Anterior cingulate cortex (tissue), 58 donors: Measurements from ENCODE around the gene HSFX4.
"Not testable (repeated sequence)": the region's sequence is repeated elsewhere in the genome, so short reads cannot be mapped to it uniquely, and the experiment has no call there.

Source experiments
- DNase-seq, 58 donors: peaks; one replicate each; lab custom pipeline; 2025; lab: John Stamatoyannopoulos, UW

HSFX4 gene

DNA sequence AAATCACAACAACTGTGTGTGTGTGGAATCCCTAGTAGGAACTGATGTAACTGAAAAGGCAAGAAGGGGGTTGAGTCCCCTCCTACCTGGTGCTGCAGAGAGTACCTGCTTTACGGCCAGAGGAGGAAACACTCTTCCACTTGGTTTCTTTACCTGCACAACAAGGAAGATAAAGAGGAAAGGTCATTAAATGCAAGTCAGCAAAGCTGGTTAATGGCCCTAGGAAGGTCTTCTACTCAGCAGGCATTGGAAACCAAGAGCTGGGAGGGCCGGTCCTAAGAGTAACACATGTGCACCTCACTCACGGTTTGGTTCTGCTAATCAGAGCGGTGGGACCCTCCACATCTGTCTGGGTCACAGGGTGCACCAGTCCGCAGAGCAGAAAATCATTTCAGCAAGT is 8.0 kb downstream of the HSFX4 start:
- DNase-seq, result not testable (repeated sequence)

DNA sequence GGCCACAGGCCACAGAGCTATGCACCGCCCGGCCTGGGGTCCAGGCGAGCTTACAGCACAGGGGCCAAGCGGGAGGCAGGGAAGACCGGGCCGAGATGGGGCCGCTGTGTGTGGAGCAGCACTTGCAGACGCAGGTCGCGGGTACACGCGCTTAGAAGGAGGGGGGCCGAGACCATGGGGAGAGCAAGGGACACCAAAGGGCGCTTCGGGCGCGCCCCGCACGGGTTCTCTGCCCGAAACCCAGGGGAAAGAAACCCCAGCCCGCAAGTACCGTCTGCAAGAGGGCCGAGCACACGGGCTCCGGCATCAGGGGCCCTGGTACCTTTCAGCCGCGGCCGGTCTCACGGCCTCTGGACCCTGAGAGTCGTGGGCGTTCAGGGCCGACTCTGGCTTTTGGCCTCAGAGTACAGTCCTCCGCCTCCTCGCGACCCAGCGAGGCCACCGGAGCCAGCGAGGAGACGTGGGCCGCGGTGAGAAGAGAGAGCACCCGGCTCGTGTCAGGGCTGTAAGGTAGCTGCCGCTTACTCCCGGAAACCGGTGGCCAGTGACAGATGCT is 8.6 kb downstream of the HSFX4 start:
- peak in 6 of 58 donors; percentile 0 to 39 (median 30) for DNase-seq

DNA sequence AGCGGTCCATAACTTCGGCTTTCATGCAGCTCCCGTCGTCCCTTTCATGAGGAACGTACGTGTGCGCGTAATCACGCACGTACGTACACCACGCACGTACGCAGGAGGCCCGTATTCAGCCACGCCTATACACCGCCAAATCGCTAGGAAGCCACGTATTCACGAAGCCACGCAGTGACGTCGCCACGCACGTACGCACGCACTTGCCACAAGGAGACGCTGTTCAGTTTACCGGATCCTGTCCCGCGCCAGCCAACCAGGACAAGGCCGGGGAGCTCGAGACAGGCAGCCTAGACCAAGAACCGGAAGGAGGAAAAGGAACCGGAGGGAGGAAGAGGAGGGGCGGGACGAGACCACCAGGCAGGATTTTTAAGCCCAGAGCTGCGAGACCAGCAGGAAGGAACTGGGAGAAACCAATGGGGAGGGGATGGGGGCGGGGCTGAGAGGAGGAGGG is 9.1 kb downstream of the HSFX4 start, which contains the start of gene EOLA2:
Gene EOLA2 (minus strand): TSS at position 65 of the 454 bp plus-strand sequence. CDS start 4,617 bp downstream, outside the sequence.
- DNase-seq, result peak; percentile 44 to 97 (median 92)

DNA sequence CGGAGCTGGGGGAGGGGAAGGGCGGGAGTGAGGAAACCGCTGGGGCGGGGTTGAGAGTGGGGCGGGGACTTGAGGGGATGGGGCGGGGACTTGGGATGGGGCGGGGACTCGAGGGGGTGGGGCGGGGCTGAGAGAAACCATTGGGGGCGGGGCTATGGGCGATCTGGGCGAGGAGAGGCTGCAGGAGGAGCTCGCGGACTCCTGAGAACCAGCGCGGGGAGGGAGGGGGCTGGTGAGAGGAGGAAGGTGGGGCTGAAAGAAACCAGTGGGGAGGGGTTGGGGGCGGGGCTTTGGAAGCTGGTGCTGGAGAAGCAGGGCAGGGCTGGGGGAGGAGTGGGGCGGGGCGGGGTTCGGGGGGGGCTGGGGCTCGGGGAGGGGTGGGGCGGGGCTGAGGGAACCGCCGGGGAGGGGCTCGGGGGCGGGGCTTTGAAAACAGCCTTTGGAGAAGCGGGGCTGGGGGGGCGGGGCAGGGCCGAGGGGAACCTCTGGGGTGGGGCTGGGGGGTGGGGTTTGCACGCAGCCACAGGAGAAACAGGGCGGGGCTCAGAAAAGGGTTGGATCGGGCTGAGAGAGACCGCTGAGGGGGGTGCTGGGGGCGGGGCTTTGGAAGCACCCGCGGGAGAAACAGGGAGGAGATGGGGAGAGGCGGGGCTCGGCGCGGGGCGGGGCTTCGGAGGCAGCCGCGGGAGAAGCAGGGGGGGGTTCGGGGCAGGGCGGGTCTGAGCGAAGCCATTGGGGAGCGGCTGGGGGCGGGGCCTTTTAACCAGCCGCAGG is 9.7 kb downstream of the HSFX4 start:
- peak in 57 of 58 donors; percentile 42 to 97 (median 90) for DNase-seq

DNA sequence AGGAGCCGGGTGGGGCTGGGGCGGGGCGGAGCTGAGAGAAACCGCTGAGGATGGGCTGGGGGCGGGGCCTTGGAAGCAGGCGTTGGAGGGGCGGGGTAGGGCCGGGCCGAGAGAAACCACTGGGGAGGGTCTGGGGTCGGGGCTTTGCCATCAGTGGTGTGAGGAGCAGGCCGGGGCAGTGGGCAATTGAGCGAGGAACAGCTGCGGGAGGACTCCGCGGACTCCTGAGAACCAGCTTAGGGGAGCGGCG is 10.2 kb downstream of the HSFX4 start:
- peak in 3 of 58 donors; percentile 24 to 94 (median 47) for DNase-seq

DNA sequence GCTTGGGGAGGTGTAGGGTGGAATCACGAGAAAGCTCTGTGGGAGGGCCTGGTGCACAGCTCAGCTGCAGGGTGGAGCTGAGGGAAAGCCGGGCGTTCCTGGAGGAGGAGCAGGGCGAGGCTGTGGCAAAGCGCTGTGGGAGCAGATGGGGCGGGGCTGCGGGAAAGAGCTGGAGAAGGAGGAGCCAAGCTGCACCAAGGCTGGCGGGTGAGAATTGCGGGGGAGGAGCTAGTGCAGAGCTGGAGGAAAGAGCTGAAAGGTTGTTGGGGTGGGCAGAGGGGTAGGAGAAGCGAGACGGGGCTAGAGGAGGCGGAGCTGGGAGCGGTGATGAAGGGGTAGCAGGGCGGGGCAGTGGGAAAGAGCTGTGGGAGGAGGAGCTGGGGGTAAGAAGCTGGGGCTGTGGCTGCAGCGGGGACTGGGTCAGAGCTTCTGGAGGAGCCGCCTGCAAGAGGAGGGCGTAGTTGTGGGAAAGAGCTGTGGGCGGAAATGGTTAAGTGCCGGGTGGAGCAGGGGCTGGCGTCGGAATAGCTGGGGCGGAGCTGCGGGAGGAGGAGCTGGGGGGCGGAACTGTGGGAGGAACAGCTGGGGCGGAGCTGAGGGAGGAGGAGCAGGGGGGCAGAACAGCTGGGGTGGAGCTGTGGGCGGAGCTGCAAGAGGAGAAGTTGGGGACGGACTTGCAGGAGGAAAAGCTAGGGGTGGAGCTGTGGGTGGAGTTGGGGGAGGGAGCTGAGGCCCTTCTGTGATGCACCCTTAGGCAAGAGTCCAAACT is 10.7 kb downstream of the HSFX4 start:
- DNase-seq, result peak; percentile 41 to 94 (median 87)

DNA sequence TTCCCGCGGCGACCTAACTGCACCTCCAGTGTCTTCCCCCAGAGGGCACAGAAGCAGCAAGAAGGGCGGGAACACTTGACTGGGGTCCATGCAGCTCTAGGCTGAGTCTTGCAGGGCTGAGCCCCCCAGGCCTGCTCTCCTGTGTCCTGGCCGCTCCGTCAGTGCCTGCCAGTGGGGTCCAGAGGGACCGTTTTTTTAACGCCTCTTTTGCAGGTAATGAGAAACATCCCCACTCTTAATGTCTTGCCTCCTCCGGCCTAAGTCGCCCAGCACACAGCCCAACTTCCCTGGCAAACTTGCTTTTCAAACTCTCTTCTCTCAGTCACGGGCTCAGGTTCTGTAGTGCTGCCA is 11.3 kb downstream of the HSFX4 start:
- DNase-seq, result peak in 1 of 58 donors; percentile 14

DNA sequence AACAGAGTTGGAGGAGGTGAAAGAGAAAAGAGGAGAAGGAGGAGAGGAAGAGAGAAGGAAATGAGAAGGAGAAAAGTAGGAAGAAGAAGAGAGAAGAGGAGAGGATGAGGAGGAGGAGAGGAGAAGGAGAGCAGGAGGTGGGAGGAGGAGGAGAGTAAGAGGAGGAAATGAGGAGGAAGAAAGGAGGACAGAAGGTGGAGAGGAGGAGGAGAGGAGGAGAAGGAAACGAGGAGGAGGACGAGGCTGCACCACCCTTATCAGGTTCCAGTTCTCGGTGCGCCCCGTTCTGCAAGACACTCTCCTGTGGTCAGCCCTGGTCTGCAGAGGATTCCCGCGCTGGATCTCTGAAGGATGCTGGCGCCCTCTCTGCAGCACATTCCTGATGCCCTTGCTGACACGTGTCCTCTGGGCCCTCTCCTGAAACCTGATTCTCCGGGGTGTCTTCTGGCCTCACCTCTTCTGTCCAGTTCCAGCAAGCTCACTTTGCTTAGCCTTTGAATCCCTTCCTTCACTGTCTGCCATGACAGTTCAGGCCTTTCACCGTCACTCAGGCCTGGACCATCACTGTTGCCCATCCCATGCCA is 15.8 kb downstream of the HSFX4 start:
- DNase-seq, result not testable (repeated sequence)

DNA sequence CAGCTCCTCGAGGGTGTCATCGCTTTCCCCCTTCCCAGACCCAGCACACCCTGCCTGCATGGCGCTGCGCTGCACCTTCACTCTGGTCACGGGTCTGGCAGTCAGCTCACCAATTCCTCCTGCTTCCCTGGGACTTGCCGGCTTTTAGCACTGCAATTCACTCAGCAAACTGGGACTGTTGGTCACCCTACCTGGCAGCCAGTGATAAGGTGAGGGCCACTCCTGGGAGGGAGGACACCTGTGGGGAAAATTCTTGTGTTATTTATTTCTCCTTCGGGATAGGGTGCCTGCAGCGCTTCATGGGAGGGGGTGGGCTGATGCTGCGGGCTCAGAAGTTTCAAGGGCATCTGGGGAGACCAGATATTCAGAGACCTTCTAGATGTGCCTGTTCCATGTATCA is 16.4 kb downstream of the HSFX4 start:
- not testable (repeated sequence) for DNase-seq

DNA sequence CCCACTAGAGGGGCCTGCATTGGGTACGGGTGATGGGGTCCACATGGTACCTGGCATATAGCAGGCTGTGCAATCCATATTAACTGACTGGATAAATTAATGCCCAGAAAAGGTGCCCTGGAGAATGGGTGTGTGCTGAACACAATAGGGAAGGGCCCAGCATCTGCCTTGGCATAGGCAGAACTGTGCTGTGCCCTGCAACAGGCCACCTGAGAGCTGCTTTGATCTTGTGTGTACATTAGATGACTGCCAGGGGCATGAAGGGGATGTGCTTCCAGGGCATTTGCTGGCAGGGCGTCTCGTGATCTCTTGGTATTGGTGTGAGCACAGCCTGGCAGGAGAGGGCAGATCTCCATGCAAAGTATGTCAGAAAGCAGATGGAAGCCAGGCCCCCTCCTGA is 17.6 kb downstream of the HSFX4 start:
- not testable (repeated sequence) for DNase-seq

DNA sequence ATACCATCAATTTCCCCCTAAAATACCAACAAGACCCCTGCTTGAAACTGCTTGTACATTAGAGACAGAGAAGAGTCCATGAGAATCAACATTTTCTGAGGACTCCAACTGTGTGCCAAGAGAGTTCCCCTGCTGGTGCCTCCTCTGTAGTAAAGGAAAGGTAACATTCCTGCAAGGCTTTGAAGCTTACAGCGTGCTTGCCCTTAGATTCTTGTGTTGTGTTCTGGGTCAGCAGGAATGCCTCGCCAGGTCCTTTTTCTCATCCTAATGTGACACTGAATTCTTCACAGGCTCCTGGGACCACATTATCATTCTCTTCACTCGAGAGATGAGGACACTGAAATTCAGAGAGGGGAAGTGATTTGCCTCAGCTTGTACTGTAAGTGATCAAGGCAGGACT is 18.6 kb downstream of the HSFX4 start:
- no peak for DNase-seq

DNA sequence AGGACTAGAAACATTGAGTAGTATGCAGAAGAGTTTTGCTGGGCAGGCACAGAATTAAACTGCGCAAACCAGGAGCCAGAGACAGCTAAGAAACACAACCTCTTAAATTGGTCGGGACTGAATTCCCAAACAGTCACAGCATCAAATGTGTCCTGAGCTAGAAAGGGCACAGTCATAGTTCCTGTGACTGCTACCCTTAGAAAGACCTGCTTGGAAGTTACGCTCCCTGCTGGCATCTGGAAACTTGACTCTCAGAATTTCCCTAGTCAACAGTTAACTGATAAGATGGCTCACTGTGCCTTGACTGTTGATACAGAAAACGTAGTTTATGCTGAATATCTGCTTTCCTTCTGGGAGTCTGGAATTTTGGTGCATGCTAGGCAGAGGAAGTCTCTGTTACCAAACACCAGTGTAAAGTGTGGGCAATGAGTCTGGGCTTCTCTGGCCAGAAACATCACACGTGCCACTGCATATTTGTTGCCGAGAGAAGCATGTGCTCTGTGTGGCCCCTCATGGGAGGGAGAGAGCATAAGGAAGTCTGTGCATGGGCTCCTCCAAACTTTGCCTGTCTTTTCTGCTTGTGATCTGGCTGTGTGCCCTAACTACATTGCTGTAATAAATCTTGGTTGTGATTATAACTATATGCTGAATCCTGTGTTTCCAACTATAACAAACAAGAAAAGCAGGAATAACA is 20.5 kb downstream of the HSFX4 start:
- DNase-seq, result no peak

DNA sequence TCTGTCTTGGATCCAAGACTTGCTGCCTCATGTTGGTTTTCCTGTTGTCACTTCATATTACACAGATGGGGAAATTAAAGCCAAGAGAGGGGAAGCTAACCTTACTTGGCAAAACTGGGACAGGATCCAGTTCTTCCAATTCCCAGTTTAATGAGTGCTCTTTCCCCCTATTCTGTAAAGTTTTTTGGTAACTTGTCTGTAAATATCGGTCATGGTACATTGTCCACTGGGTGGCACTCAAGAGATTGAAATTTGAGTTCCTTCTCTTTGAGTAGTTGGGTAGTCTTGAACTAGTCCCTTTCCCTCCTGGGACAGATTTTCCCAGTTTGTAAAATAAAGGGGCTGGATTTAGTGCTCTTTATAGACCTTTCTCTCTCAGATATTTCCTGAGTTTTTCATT is 21.3 kb downstream of the HSFX4 start:
- DNase-seq, result peak in 5 of 58 donors; percentile 0 to 1 (median 0)

DNA sequence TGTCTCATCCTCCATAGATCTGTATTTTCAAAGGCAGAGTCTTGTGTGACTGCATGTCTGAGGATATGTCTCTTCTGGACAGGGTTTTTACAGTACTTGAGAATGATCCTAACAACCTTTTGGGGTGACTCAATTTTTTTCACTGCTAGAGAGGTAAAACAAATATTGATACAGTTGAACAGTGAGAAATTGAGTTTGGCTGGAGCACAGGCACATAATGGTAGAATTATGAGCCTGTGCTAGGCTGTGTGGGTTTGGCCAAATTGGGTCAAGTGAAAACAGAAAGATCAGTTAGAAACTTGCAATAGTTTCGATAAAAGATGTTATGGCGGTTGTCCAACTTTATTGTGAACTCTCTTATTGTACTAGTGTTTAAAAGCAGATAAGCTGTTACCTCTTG is 32.2 kb downstream of the HSFX4 start:
- no peak for DNase-seq

DNA sequence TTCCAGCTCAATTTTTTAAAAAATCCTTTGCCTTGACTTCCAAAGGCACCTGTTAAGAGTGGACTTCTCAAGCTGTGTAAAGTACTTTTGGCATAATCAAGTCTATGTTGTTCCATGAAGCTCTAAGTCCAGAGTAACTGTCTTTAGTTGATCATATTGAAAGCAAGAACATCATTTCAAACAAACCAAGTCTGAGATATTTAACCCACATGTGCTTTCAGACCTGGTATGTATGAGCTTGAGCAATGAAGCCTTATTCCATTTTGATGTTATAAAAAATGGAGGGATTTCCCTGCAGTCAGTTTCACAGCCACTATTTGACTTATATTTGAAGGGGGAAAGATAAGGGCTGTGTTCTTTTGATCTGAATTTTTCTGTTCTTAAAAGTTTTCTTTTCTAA is 32.6 kb downstream of the HSFX4 start:
- DNase-seq, result no peak

DNA sequence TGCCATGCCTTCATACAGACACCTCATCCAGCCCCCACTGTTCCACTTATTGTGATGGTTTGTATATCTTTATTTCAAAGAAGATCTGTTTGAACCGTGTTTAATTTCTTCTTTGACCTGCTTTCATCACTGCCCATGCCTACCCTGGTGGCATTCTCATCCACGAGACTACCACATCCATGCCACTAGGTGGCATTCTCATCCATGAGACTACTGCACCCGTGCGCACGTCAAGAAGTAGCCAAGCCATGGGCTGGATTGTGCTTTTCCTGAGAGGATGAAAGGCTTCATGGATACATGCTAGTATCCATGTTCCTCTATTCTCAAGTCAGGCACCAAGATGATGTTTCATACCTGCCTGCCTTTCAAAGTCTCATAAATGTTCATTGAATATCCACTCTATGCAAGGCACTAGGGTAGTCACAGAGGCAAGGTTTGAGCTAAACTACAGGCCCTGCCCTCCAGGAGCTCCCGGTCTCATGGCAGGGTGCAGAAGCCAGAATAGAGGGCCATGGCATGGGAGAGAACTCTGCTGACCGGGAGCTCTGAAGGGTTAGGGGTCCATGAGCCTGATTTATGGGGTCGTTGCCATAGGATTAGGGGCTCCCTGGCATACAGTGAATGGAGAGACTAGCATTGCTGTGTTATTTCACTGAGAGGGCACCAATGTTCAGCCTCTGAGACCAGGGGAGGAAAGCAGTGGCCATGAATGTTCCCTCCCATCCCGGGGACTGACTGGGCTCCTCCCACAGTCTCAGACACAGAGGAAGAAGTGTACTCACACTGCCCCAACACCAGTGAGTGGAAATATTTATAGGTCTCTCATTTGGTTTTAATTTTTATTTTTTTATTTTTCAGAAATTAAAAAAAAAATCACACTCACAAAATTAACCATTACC is 33.7 kb downstream of the HSFX4 start:
- peak in 50 of 58 donors; percentile 0 to 61 (median 23) for DNase-seq

DNA sequence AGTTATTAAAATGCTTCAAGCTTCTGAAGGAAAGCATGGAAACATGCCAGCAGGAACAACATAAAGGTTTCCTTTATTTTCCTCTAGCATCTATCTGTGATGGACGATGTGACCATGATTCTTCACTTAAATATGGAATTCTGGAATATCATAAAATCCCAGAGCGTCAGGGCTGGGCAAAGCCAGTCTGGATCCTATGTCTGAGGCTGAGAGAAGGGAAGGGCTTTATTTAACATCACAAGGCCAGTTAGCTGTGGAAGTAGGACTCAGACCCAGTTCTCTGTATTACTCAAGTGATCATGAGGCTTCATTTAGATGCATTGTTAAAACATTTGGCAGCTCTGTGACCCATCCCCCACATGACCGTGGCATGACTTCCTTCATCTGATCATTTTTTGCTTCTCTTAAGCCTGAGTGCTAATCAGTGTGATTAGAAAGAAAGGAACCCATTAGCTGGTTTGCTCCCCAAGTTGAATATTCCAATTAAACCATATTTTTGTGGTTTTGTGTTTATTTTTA is 49.8 kb downstream of the HSFX4 start:
- no peak for DNase-seq
